Esophagus mucosa (tissue), 1 donor: ENCODE data around the gene PHACTR2. TPM values are rescaled to one million over a fixed set of nuclear protein-coding genes. Genes with fewer than 3 reads are reported as not detected.

Experiments used
- ATAC-seq: fragments of 200-7000 bp; cut with Tn5 transposase; one replicate; pipeline ENCODE4 v1.9.1; 2020
- total RNA-seq: library from RNA; stranded (reverse); gene quantifications from one replicate; pipeline ENCODE4 v1.2.4, GENCODE V29; 2023
- donor health status: DM: yes; HTN: yes; CAD: no.

The PHACTR2 gene
- total RNA-seq, 1 donor from 2014 or later = 34.8 TPM

DNA sequence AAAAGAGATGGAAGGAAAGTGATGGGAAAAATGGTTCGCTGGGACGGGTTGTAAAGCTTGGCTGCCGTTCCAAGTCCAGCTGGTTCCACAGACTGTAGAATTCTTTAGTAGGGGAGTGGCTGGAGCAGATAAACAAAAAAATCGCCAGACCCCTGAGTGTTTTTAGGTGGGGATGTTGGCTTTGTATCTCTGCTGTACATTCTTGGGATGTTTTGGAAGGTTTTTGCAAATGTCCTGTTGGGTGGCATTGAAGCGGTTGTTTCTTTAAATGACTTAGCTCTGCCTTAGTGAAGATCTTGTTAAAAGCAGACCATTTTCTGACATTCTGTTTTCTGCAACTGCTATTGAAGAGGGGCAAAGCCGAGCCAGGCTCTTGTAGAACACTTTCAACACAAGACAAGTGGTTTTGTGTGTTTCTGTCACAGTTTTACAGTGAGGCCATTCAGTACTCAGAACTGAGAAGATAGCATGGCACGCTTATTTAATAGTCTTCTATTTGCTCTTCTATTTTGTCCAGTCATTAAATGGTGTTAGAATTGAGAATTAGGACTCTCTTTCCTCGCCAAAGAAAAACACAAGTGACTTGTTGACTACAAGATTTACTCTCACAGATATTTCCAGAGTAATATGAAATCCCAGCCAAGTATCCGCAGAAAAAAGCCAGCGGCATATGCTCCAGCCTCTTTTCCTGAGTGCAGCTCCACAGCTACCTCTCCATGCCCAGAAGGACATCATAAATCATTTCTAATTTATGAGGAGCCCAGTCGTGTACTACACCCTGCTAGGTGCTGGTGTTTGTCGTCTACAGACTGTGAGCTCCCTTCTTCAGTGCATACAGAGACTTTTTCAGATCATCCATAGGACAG is 65.8 kb downstream of the PHACTR2 start:
- no peak for ATAC-seq

DNA sequence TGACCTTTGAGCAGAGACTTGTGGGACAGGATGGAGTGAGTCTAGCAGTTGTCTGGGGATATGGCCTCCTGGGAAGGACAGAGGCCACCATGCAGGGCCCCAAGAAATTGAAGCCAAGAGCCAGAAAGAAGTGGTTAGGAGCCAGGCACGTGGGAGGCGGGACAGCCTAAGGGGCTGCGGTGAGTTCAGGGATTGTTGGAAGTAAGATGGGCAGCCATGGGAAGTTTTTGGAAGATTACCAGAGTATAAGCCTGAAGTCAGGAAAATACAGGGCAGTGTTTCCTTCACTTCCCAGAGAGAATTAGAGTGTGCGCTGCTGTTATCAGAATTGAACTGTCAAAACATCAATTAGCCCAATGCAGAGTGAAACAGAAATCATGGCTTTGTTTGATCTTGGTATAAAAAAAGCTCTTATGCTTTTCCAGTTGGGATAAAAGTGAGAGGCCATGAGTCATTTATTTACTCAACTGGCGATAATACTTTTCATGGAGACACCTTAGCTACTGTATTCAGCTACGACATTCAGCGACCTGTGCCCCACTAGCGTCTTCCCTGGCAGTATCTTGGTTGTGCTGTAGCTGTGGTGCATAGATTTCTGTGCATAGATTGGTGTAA is 66.9 kb downstream of the PHACTR2 start:
- ATAC-seq = no peak

- ATAC-seq = peak; percentile 29
Observed at GRCh38 chr6:143745166-143746133, 67.7 kb downstream of the PHACTR2 start.

- ATAC-seq = no peak
Observed at GRCh38 chr6:143746202-143747119, 68.7 kb downstream of the PHACTR2 start.

DNA sequence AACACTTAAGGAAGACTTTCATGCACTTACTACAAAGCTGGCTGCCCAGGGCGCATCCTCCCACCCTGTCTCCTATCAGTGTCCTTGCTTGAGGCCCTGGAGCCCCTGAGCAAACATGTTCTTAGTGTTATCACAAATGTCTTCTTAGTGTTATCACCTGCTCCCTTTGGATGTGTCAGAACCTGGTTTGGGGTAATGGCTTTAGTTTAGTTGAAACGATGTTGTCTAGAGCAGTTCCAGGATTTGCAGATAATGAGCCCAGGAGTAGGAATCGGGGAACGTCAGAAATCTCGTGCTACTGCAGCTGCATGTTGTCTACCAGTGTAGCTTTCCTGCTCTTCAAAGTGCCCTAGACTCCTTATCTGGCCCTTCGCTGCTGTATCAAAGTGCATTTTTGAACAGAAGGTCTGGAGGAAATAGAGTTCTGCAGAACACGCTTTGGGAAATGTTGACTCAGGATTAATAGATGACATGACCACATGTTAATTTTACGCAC is 69.6 kb downstream of the PHACTR2 start:
- ATAC-seq = no peak

DNA sequence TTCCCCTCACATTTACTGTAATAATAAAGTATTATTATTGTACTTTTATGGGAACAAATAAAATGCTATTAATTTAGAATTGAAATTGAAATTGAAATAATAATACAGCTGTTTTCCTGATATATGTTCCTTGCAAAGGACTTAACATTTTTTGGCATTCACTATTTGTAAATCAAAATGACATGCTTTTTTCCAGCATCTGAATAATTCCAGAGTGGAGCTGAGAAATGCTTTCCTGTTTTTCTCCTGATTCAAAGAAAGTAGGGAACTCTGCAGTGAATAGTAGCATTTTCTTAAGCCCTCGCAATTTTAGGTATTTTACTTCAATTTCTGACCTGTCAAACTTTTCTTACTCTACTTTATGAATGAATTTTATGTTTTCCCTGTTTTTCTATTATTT is 72.1 kb downstream of the PHACTR2 start:
- ATAC-seq = no peak

- ATAC-seq = no peak
Observed at GRCh38 chr6:143750877-143751276, 73.1 kb downstream of the PHACTR2 start.

GRCh38 chr6:143752459-143752858 is 74.7 kb downstream of the PHACTR2 start:
- no peak for ATAC-seq

DNA sequence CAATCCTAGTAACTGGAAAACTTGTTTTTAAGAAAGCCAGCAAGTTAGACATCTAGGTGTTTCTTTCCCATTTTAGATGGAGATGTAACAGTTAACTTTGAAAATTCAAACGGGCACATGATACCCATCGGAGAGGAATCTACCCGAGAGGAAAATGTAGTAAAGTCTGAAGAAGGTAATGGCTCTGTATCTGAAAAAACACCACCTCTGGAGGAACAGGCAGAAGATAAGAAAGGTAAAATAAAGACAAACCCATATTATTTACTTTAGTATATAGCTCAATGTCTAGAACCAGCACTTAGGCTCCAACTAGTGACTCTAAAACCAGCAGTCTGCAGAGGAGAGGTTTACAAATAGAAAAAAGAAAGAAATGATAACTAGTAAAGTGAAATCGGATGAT is 75.9 kb downstream of the PHACTR2 start:
- no peak for ATAC-seq

DNA sequence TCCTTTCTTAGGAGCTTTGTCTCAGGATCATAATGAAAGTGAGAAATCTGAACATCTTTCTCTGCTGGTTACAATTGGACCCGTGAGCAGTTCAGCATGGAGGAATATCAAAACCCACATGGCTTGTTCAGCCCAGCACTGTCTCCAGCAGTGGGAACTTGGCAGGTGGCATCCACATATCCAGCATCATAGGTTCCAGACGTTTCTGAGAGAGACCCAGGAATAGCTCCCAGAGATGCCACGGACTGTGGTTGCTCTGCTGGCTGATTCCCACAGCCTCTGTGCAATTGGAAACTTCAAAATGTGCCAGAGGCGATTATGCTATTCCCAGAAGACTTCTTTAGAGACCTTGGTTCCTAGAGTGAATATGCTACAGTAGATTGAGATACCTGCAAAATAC is 76.4 kb downstream of the PHACTR2 start:
- no peak for ATAC-seq

DNA sequence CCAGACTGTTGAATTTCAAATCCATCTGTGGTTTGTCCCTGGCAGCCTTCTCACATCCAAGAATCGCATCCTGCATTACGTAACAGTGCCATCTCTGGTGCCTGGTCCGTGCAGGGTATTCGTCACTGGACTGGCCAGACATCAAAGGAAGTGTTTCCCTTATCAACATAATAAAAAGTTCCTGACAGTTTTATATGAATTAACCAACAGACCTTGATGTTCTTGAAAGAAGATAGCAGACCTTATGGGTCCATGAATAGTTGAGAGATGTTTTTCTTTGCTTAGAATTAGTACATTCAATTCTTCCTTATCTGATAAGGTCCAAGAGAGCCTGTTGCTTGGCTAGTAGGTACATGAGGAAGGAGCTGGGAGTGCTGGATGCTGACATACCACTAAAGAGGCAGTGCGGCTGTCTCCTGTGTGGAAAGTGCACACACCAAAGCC is 77.6 kb downstream of the PHACTR2 start:
- no peak for ATAC-seq

DNA sequence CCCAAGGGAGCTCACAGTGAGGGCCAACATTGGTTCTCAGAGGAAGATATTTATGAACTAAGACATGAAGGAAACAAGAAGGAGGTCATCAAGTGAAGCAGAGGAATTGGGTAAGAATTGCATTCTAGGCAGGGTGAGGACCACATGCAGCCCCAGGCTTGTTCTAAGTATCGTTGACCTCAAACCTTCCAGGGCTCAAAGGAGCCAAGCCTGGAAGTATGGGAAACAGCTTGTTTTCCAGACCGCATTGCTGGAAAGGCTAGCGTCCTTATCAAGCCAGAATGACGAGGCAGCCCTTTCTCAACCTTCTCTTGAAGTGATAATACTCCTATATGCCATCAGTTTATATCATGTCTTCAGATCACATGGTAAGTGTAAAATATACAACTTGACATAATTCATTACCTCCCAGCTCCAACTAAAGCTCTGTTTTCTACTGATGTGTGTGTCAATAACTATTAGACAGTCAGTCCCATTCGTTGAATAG is 79.6 kb downstream of the PHACTR2 start:
- no peak for ATAC-seq

DNA sequence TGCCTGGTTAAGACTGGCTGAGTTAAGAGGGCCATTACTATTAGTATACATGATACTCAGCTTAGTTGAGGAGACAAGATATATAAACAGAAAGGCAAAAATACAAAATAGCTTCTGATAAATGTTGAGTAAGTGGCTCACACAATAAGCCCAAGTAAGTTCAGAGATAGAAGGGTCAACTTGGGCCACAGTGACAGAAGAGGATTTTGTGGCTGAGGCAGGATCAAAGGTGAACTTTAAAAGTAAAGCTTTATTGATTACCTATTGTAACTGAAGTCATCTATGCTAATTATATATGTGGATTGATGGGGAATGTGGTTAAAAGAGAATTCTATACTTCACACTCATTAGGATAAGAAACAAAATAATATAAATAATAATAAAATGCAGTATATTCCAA is 80.8 kb downstream of the PHACTR2 start:
- no peak for ATAC-seq

DNA sequence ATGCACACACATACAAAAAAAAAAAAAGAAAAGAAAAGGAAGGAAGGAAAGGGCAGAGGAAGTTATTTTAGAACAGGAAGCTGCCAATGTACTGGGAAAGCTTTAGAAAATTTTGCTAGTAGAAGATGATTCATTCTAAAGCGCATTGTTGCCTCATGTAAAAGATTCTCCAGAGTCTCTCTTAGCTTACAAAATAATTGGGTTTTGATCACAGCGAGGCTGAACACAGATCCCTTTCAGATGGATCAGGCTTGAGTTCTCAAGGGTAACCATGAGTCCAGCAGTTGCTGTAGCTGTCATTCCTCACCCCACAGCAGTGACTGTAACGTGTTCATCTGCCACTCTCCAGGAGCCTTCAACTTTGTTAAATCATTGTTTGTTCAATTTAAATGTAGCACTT is 81.9 kb downstream of the PHACTR2 start:
- no peak for ATAC-seq

DNA sequence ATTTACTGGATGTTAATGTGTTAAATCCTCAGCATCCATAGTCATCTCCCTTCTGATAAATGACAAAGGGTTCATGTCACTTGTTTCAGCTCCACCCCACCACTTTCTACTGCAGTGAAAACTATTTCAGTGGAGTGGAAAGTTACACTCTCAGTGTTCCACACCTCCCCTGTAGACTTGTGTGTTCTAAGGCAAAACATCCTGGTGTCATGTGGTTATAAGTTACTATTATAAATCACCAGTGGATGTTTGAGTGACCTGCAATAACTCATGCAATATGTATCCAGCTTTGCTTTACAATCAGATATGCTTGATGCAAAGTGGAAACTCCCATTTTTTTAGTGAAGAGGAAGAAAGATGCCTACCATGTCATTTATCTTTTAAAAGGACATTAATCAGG is 83.3 kb downstream of the PHACTR2 start:
- no peak for ATAC-seq

DNA sequence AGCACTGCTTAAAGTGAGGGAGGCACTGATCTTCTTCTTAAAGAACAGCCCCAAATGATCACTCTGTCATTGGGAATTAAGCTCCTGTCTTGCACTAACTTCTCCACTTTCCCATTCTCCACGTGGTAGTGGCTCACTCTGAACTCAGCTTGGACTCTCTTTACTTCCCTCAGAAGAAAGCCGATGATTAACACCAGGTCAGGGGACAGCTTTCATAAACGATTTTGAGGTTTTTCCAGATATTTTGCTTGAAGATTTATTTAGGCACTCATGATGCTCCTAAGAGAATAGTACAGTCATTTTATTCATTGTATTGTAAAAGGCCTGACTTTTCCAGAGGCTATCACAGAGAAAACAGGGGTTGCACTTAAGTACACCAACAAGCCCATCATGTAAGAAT is 84.4 kb downstream of the PHACTR2 start:
- no peak for ATAC-seq

- ATAC-seq = no peak
Observed at GRCh38 chr6:143765422-143766184, 87.8 kb downstream of the PHACTR2 start.

DNA sequence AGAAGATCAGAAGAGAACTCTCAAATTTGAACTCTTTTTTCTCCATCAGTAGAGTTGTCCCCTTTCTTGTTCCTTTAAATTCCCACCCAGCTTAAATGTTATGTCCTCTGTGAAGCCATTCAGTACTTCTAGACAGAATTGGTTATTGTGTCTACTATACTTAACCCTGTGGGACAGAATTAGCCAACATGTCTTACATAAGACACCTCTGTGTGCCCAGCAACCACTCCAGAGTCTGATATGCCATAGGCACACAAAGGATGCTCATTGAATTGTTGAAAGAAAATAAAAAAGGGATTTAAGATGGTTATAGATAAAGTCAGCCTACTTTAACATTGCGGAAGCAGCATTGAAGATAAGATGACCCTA is 88.4 kb downstream of the PHACTR2 start:
- no peak for ATAC-seq

GRCh38 chr6:143767433-143767832 is 89.7 kb downstream of the PHACTR2 start:
- ATAC-seq = no peak
